ENCODE measurements around the gene EVX2. TPM values are rescaled to one million over a fixed set of nuclear protein-coding genes. Genes with fewer than 3 reads are reported as not detected.

Gene EVX2
- total RNA-seq, 1 donor from 2014 or later: not detected

- no peak for DNase-seq (ENCODE audit: low read depth)
Measured at GRCh38 chr2:176082824-176083751, 674 bp downstream of the EVX2 start.

GRCh38 chr2:176082525-176082823 lies 1.3 kb downstream of the EVX2 start:
- DNase-seq (ENCODE audit: low read depth): no peak

GRCh38 chr2:176081837-176082524 lies 1.8 kb downstream of the EVX2 start:
- DNase-seq (ENCODE audit: low read depth): no peak

- DNase-seq (ENCODE audit: low read depth): peak; percentile 7
Measured at GRCh38 chr2:176081376-176081836, 2.4 kb downstream of the EVX2 start.

- no peak for DNase-seq (ENCODE audit: low read depth)
Measured at GRCh38 chr2:176080540-176081375, 3.0 kb downstream of the EVX2 start.

GRCh38 chr2:176079831-176080539 lies 3.8 kb downstream of the EVX2 start:
- DNase-seq (ENCODE audit: low read depth): no peak

- DNase-seq (ENCODE audit: low read depth): no peak
Measured at GRCh38 chr2:176079285-176079830, 4.4 kb downstream of the EVX2 start.

GRCh38 chr2:176078541-176079284 lies 5.0 kb downstream of the EVX2 start:
- no peak for DNase-seq (ENCODE audit: low read depth)

- DNase-seq (ENCODE audit: low read depth): no peak
Measured at GRCh38 chr2:176076796-176077195, 7.0 kb downstream of the EVX2 start.

- no peak for DNase-seq (ENCODE audit: low read depth)
Measured at GRCh38 chr2:176076063-176076462, 7.7 kb downstream of the EVX2 start.

GRCh38 chr2:176075481-176075880 lies 8.3 kb downstream of the EVX2 start:
- DNase-seq (ENCODE audit: low read depth): no peak

- no peak for DNase-seq (ENCODE audit: low read depth)
Measured at GRCh38 chr2:176074919-176075425, 8.8 kb downstream of the EVX2 start.

- DNase-seq (ENCODE audit: low read depth): no peak
Measured at GRCh38 chr2:176072951-176073904, 10.5 kb downstream of the EVX2 start.

GRCh38 chr2:176072292-176072669 lies 11.5 kb downstream of the EVX2 start:
- no peak for DNase-seq (ENCODE audit: low read depth)

- no peak for DNase-seq (ENCODE audit: low read depth)
Measured at GRCh38 chr2:176071330-176072291, 12.2 kb downstream of the EVX2 start.

GRCh38 chr2:176068419-176068832 lies 15.3 kb downstream of the EVX2 start:
- DNase-seq (ENCODE audit: low read depth): no peak

GRCh38 chr2:176067589-176068418 lies 16.0 kb downstream of the EVX2 start:
- no peak for DNase-seq (ENCODE audit: low read depth)

Measured in renal cortical epithelial cell (primary cell).